GM12891 (cell line): Measurements from ENCODE around the gene LRRC4.

Experiments
- DNase-seq: peaks from one replicate; pipeline ENCODE4 v3.0.0; 2011; ENCODE audit warnings: low spot score; ENCODE audit not compliant: insufficient read length
- FAIRE-seq: peaks from 2 replicates; lab custom pipeline; 2011; peaks lifted over from hg19 to GRCh38; lab: Jason Lieb, UNC
- PAX5 ChIP-seq: IDR thresholded peaks from 2 replicates; pipeline ENCODE4 v1.6.1; 2011; ENCODE audit warnings: low read length, moderate library complexity, mild to moderate bottlenecking; ENCODE audit not compliant: insufficient read depth, severe bottlenecking
- POLR2A ChIP-seq: IDR thresholded peaks from 2 replicates; pipeline ENCODE4 v1.6.1; 2011; ENCODE audit warnings: low read depth, low read length, control low read depth
- POLR2AphosphoS5 ChIP-seq: IDR thresholded peaks from 2 replicates; pipeline ENCODE4 v1.6.1; 2011; ENCODE audit warnings: low read depth, low read length, control low read depth
- POU2F2 ChIP-seq: IDR thresholded peaks from 2 replicates; pipeline ENCODE4 v1.6.1; 2011; ENCODE audit warnings: low read depth, mild to moderate bottlenecking, control low read depth, low read length, moderate library complexity
- SPI1 ChIP-seq: IDR thresholded peaks from 2 replicates; pipeline ENCODE4 v1.6.1; 2011; ENCODE audit warnings: low read depth, low read length, control low read depth
- TAF1 ChIP-seq: IDR thresholded peaks from 2 replicates; pipeline ENCODE4 v1.6.1; 2011; ENCODE audit warnings: low read depth, low read length, control low read depth

LRRC4 gene

GRCh38 chr7:127998671-127999070, 32.6 kb downstream of the LRRC4 start:
- FAIRE-seq (no peak), DNase-seq (no peak)
- TF ChIP-seq SPI1 (no peak), POU2F2 (no peak), POLR2A (no peak), POLR2AphosphoS5 (no peak), PAX5 (no peak), TAF1 (no peak)

GRCh38 chr7:127997226-127997922, 33.9 kb downstream of the LRRC4 start:
- no peak for TF ChIP-seq PAX5
- no peak for TF ChIP-seq POLR2A
- no peak for TF ChIP-seq TAF1
- no peak for TF ChIP-seq POU2F2
- TF ChIP-seq SPI1: no peak
- TF ChIP-seq POLR2AphosphoS5: no peak
- DNase-seq (no peak), FAIRE-seq (no peak)

- no peak for DNase-seq
- no peak for TF ChIP-seq POLR2A
- TF ChIP-seq PAX5: no peak
- TF ChIP-seq SPI1: no peak
- TF ChIP-seq TAF1: no peak
- TF ChIP-seq POU2F2: no peak
- TF ChIP-seq POLR2AphosphoS5: no peak
- FAIRE-seq: no peak
Observed at GRCh38 chr7:127996253-127997071, 34.8 kb downstream of the LRRC4 start.

- FAIRE-seq (no peak), DNase-seq (no peak)
- TF ChIP-seq POU2F2 (no peak), TAF1 (no peak), POLR2AphosphoS5 (no peak), POLR2A (no peak), SPI1 (no peak), PAX5 (no peak)
Observed at GRCh38 chr7:127995881-127996215, 35.4 kb downstream of the LRRC4 start.

GRCh38 chr7:127995156-127995880, 35.9 kb downstream of the LRRC4 start:
- FAIRE-seq: no peak
- DNase-seq: no peak

GRCh38 chr7:127993987-127994386, 37.2 kb downstream of the LRRC4 start:
- DNase-seq (no peak), FAIRE-seq (no peak)
- TF ChIP-seq TAF1: no peak
- TF ChIP-seq PAX5: no peak
- no peak for TF ChIP-seq POU2F2
- no peak for TF ChIP-seq POLR2A
- TF ChIP-seq SPI1: no peak
- no peak for TF ChIP-seq POLR2AphosphoS5

More at GRCh38 chr7:127995156-127995880, 35.9 kb downstream of the LRRC4 start:
- TF ChIP-seq POLR2A (no peak), POU2F2 (no peak), TAF1 (no peak), PAX5 (no peak), SPI1 (no peak), POLR2AphosphoS5 (no peak)

- TF ChIP-seq POLR2AphosphoS5 (no peak), POU2F2 (no peak), POLR2A (no peak)
- FAIRE-seq (no peak), DNase-seq (no peak)
Observed at GRCh38 chr7:127993317-127993716, 37.9 kb downstream of the LRRC4 start.

GRCh38 chr7:127988751-127989150, 42.5 kb downstream of the LRRC4 start:
- TF ChIP-seq SPI1 (no peak), PAX5 (no peak), POLR2AphosphoS5 (no peak), POLR2A (no peak), TAF1 (no peak), POU2F2 (no peak)
- no peak for DNase-seq
- FAIRE-seq: no peak
